Measurements from ENCODE around the gene EMP2. TPM values are rescaled to one million over a fixed set of nuclear protein-coding genes. Genes with fewer than 3 reads are reported as not detected.
"Not testable (repeated sequence)": the region's sequence is repeated elsewhere in the genome, so short reads cannot be mapped to it uniquely, and the experiment has no call there.

The EMP2 gene
- total RNA-seq (50.4 TPM), polyA plus RNA-seq (ENCODE audit: insufficient read depth in 1 of 8, insufficient read length in 8 of 8, low replicate concordance in 1 of 8) (10 to 100 TPM; 55.5 to 74.8 (median 66.5) TPM)
- long read RNA-seq, donor 1, full-length matches to known transcripts, result 18 of 18 reads
- long read RNA-seq, donor 1, partial matches to known transcripts, result 0 of 18 reads
- long read RNA-seq, donor 1, other reads (novel, unspliced or antisense), result 0 of 18 reads
- long read RNA-seq, donor 2, full-length matches to known transcripts, result 2 of 2 reads
- long read RNA-seq, donor 2, partial matches to known transcripts, result 0 of 2 reads
- long read RNA-seq, donor 2, other reads (novel, unspliced or antisense), result 0 of 2 reads
- long read RNA-seq, donor 3, full-length matches to known transcripts, result 27 of 27 reads
- long read RNA-seq, donor 3, partial matches to known transcripts, result 0 of 27 reads
- long read RNA-seq, donor 3, other reads (novel, unspliced or antisense), result 0 of 27 reads
- long read RNA-seq, donor 4, full-length matches to known transcripts, result 15 of 31 reads
- long read RNA-seq, donor 4, partial matches to known transcripts, result 16 of 31 reads
- long read RNA-seq, donor 4, other reads (novel, unspliced or antisense), result 0 of 31 reads
- long read RNA-seq, donor 5, full-length matches to known transcripts, result 55 of 55 reads
- long read RNA-seq, donor 5, partial matches to known transcripts, result 0 of 55 reads
- long read RNA-seq, donor 5, other reads (novel, unspliced or antisense), result 0 of 55 reads
- long read RNA-seq, donor 6, full-length matches to known transcripts, result 39 of 86 reads
- long read RNA-seq, donor 6, partial matches to known transcripts, result 47 of 86 reads
- long read RNA-seq, donor 6, other reads (novel, unspliced or antisense), result 0 of 86 reads
- long read RNA-seq, donor 7, full-length matches to known transcripts, result 34 of 34 reads
- long read RNA-seq, donor 7, partial matches to known transcripts, result 0 of 34 reads
- long read RNA-seq, donor 7, other reads (novel, unspliced or antisense), result 0 of 34 reads
- long read RNA-seq, donor 8, full-length matches to known transcripts, result 28 of 28 reads
- long read RNA-seq, donor 8, partial matches to known transcripts, result 0 of 28 reads
- long read RNA-seq, donor 8, other reads (novel, unspliced or antisense), result 0 of 28 reads
- long read RNA-seq, donor 9, full-length matches to known transcripts, result 27 of 27 reads
- long read RNA-seq, donor 9, partial matches to known transcripts, result 0 of 27 reads
- long read RNA-seq, donor 9, other reads (novel, unspliced or antisense), result 0 of 27 reads
- long read RNA-seq, donor 10, full-length matches to known transcripts, result 46 of 52 reads
- long read RNA-seq, donor 10, partial matches to known transcripts, result 6 of 52 reads
- long read RNA-seq, donor 10, other reads (novel, unspliced or antisense), result 0 of 52 reads
- long read RNA-seq, donor 11, full-length matches to known transcripts, result 26 of 26 reads
- long read RNA-seq, donor 11, partial matches to known transcripts, result 0 of 26 reads
- long read RNA-seq, donor 11, other reads (novel, unspliced or antisense), result 0 of 26 reads

GRCh38 chr16:10579965-10580882, at the start of gene EMP2:
Gene EMP2 (minus strand): TSS chr16:10580598. CDS start chr16:10547617, 32,981 bp downstream.
- Histone ChIP-seq H3K27ac (ENCODE audit: low read length) (peak within 1 kb of the TSS; percentile 93), H3K4me3 (ENCODE audit: low read length) (peak within 1 kb of the TSS; percentile 83), H3K4me1 (ENCODE audit: control insufficient read depth, insufficient read depth, low read length) (peaks cover 51% of the 10 kb centered on the region), H3K9me3 (replicated peaks; ENCODE audit: control insufficient read depth, low read depth, low read length) (no peaks in the 10 kb centered on the region), H3K27me3 (ENCODE audit: control insufficient read depth, insufficient read depth, low read length) (no peaks in the 10 kb centered on the region), H3K36me3 (ENCODE audit: control insufficient read depth, insufficient read depth, low read length) (no peaks in the 10 kb centered on the region)
- peak; percentile 95 for DNase-seq
- under 1% methylated on average over 81 of the region's 91 CpGs for WGBS (ENCODE audit: insufficient coverage)

GRCh38 chr16:10629592-10629963, 49.2 kb upstream of the EMP2 start:
- WGBS (ENCODE audit: insufficient coverage), result 32% methylated on average over 6 of the region's 6 CpGs
- Histone ChIP-seq H3K9me3 (replicated peaks; ENCODE audit: control insufficient read depth, low read depth, low read length) (peaks cover 4% of the 10 kb centered on the region), H3K36me3 (ENCODE audit: control insufficient read depth, insufficient read depth, low read length) (no peaks in the 10 kb centered on the region), H3K27me3 (ENCODE audit: control insufficient read depth, insufficient read depth, low read length) (peaks cover 6% of the 10 kb centered on the region), H3K4me3 (ENCODE audit: low read length) (no peak overlapping the region), H3K27ac (ENCODE audit: low read length) (no peak overlapping the region), H3K4me1 (ENCODE audit: control insufficient read depth, insufficient read depth, low read length) (no peaks in the 10 kb centered on the region)
- no peak for DNase-seq

GRCh38 chr16:10625595-10626357, 45.4 kb upstream of the EMP2 start:
- Histone ChIP-seq H3K4me1 (ENCODE audit: control insufficient read depth, insufficient read depth, low read length) (peaks cover 11% of the 10 kb centered on the region), H3K4me3 (ENCODE audit: low read length) (no peak overlapping the region), H3K36me3 (ENCODE audit: control insufficient read depth, insufficient read depth, low read length) (no peaks in the 10 kb centered on the region), H3K27ac (ENCODE audit: low read length) (no peak overlapping the region), H3K9me3 (replicated peaks; ENCODE audit: control insufficient read depth, low read depth, low read length) (no peaks in the 10 kb centered on the region), H3K27me3 (ENCODE audit: control insufficient read depth, insufficient read depth, low read length) (no peaks in the 10 kb centered on the region)
- DNase-seq, result no peak
- WGBS (ENCODE audit: insufficient coverage), result 86% methylated on average over 7 of the region's 12 CpGs

GRCh38 chr16:10624527-10624926, 44.1 kb upstream of the EMP2 start:
- no peak overlapping the region for H3K4me3 ChIP-seq (ENCODE audit: low read length)
- H3K4me1 ChIP-seq (ENCODE audit: control insufficient read depth, insufficient read depth, low read length), result peaks cover 19% of the 10 kb centered on the region
- no peak overlapping the region for H3K27ac ChIP-seq (ENCODE audit: low read length)
- no peaks in the 10 kb centered on the region for H3K36me3 ChIP-seq (ENCODE audit: control insufficient read depth, insufficient read depth, low read length)
- no peak for DNase-seq
- no peaks in the 10 kb centered on the region for H3K9me3 ChIP-seq (replicated peaks; ENCODE audit: control insufficient read depth, low read depth, low read length)
- H3K27me3 ChIP-seq (ENCODE audit: control insufficient read depth, insufficient read depth, low read length), result peaks cover under 1% of the 10 kb centered on the region
- WGBS (ENCODE audit: insufficient coverage), result 94% methylated on average over 4 of the region's 6 CpGs

- WGBS (ENCODE audit: insufficient coverage), result no CpG with 5 or more reads among the region's 3 CpGs
Observed at GRCh38 chr16:10623059-10623458, 42.7 kb upstream of the EMP2 start.

GRCh38 chr16:10622036-10622921, 41.9 kb upstream of the EMP2 start:
- Histone ChIP-seq H3K27ac (ENCODE audit: low read length) (peak overlapping the region; percentile 55), H3K4me3 (ENCODE audit: low read length) (no peak overlapping the region), H3K4me1 (ENCODE audit: control insufficient read depth, insufficient read depth, low read length) (peaks cover 42% of the 10 kb centered on the region), H3K36me3 (ENCODE audit: control insufficient read depth, insufficient read depth, low read length) (no peaks in the 10 kb centered on the region), H3K9me3 (replicated peaks; ENCODE audit: control insufficient read depth, low read depth, low read length) (no peaks in the 10 kb centered on the region), H3K27me3 (ENCODE audit: control insufficient read depth, insufficient read depth, low read length) (peaks cover 2% of the 10 kb centered on the region)
- WGBS (ENCODE audit: insufficient coverage), result 56% methylated on average over 14 of the region's 19 CpGs
- peak; percentile 58 for DNase-seq

More at GRCh38 chr16:10623059-10623458, 42.7 kb upstream of the EMP2 start:
- H3K36me3 ChIP-seq (ENCODE audit: control insufficient read depth, insufficient read depth, low read length), result no peaks in the 10 kb centered on the region
- H3K27ac ChIP-seq (ENCODE audit: low read length), result peak overlapping the region; percentile 15
- peaks cover 34% of the 10 kb centered on the region for H3K4me1 ChIP-seq (ENCODE audit: control insufficient read depth, insufficient read depth, low read length)
- H3K4me3 ChIP-seq (ENCODE audit: low read length), result no peak overlapping the region
- H3K27me3 ChIP-seq (ENCODE audit: control insufficient read depth, insufficient read depth, low read length), result peaks cover 2% of the 10 kb centered on the region
- no peaks in the 10 kb centered on the region for H3K9me3 ChIP-seq (replicated peaks; ENCODE audit: control insufficient read depth, low read depth, low read length)
- DNase-seq, result no peak

GRCh38 chr16:10621216-10621949, 41.0 kb upstream of the EMP2 start:
- not testable (repeated sequence) for H3K27me3 ChIP-seq (ENCODE audit: control insufficient read depth, insufficient read depth, low read length); DNase-seq; H3K27ac ChIP-seq (ENCODE audit: low read length); H3K36me3 ChIP-seq (ENCODE audit: control insufficient read depth, insufficient read depth, low read length); H3K4me3 ChIP-seq (ENCODE audit: low read length); H3K9me3 ChIP-seq (replicated peaks; ENCODE audit: control insufficient read depth, low read depth, low read length)
- H3K4me1 ChIP-seq (ENCODE audit: control insufficient read depth, insufficient read depth, low read length), result peaks cover 50% of the 10 kb centered on the region
- WGBS (ENCODE audit: insufficient coverage), result 80% methylated on average over 3 of the region's 7 CpGs
